Stimulated activated naive B cell treated with anti-CD40 and anti-IgM and Interleukin-4, amounts not matched to agents 10 μg/mL and 1 μg/mL and 100 μg/mL, for 72 hours (primary cell): ENCODE data around the gene FMO3.

ENCODE experiments used
- ATAC-seq, 2 donors: fragments of 150-1000 bp; cut with Tn5 transposase; replicated peaks; 2 replicates each; pipeline ENCODE4 v1.10.0; 2021; ENCODE audit warnings: moderate library complexity in 1 of 2
- DNase-seq: peaks from one replicate; pipeline ENCODE4 v3.0.0; 2021
- H3K27ac Mint-ChIP-seq: one replicate; pipeline ENCODE4 v1.8.0; 2022; ENCODE audit warnings: mild to moderate bottlenecking, mixed read lengths
- H3K27me3 Mint-ChIP-seq, 2 donors: one replicate each; pipeline ENCODE4 v1.8.0; 2022; ENCODE audit warnings: mixed read lengths in 2 of 2
- H3K36me3 Mint-ChIP-seq, 2 donors: one replicate each; pipeline ENCODE4 v1.8.0; 2022; ENCODE audit warnings: mixed read lengths in 2 of 2, mild to moderate bottlenecking in 1 of 2
- H3K4me1 Mint-ChIP-seq, 2 donors: one replicate each; pipeline ENCODE4 v1.8.0; 2022; ENCODE audit warnings: mixed read lengths in 2 of 2, mild to moderate bottlenecking in 1 of 2
- H3K4me3 Mint-ChIP-seq, 2 donors: one replicate each; pipeline ENCODE4 v1.8.0; 2022; ENCODE audit warnings: mild to moderate bottlenecking in 2 of 2, mixed read lengths in 2 of 2, moderate library complexity in 1 of 2
- H3K9me3 Mint-ChIP-seq, 2 donors: one replicate each; pipeline ENCODE4 v1.8.0; 2022; ENCODE audit warnings: mixed read lengths in 2 of 2, mild to moderate bottlenecking in 1 of 2

The FMO3 gene

GRCh38 chr1:171159148-171159547 is 68.4 kb downstream of the FMO3 start:
- no peak for ATAC-seq
- H3K9me3 Mint-ChIP-seq = no peaks in the 10 kb centered on the region
- no peaks in the 10 kb centered on the region for H3K27me3 Mint-ChIP-seq
- H3K27ac Mint-ChIP-seq = no peak overlapping the region
- no peaks in the 10 kb centered on the region for H3K36me3 Mint-ChIP-seq
- no peak overlapping the region for H3K4me3 Mint-ChIP-seq
- no peak for DNase-seq
- no peaks in the 10 kb centered on the region for H3K4me1 Mint-ChIP-seq

DNA sequence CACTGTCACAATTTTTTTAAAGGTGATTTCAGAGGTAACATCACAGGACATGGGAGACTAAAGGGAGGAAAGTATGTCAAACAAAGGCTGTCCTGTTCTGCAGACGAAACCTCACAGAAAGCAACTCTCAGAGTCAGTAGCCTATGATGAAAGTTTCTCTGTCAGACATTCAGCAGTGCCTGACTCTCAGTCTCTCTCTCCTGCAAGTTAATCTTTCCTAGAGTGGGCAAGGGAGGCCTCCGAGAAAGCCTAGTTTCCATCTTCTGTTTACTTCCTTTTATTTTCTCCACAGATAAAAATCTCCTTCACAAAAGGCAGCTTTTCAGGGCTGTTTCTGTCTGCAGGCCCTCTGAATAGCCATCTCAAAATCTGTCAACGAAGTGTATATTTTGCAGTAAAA is 69.5 kb downstream of the FMO3 start:
- Mint-ChIP-seq H3K9me3 (no peaks in the 10 kb centered on the region), H3K27ac (no peak overlapping the region)

DNA sequence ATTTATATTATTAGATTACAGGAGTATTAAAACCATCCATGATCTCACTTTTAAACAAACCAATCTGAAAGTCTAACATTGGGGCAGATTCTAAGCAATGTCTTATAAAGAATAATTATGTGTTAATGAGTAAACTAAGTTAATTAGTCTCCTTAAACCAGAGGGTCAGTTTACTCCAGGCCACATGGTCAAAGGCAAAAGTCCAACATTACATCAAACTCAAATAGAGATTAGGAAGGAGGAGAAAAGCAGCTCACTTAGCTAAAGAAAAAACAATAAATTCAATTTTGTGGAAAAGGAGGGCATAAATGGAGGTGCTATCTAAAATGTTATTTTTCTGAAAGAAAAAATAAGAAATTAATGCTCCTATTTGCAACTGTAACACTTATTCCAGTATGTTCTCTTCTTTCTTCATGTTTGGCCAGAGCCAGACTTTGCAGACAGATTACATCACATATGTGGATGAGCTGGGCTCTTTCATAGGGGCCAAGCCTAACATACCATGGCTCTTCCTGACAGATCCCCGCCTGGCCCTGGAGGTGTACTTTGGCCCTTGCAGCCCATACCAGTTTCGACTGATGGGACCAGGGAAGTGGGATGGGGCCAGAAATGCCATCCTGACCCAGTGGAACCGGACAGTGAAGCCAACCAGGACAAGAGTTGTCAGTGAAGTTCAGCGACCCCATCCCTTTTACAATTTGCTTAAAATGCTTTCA is 70.1 kb downstream of the FMO3 start:
- Mint-ChIP-seq H3K27ac (no peak overlapping the region), H3K4me3 (no peak overlapping the region), H3K36me3 (no peaks in the 10 kb centered on the region), H3K4me1 (no peaks in the 10 kb centered on the region), H3K27me3 (no peaks in the 10 kb centered on the region), H3K9me3 (no peaks in the 10 kb centered on the region)
- ATAC-seq = no peak
- DNase-seq = no peak

More for the DNA sequence above, 69.5 kb downstream of the FMO3 start:
- no peak for ATAC-seq
- no peak for DNase-seq
- Mint-ChIP-seq H3K4me3 (no peak overlapping the region), H3K4me1 (no peaks in the 10 kb centered on the region), H3K27me3 (no peaks in the 10 kb centered on the region), H3K36me3 (no peaks in the 10 kb centered on the region)

DNA sequence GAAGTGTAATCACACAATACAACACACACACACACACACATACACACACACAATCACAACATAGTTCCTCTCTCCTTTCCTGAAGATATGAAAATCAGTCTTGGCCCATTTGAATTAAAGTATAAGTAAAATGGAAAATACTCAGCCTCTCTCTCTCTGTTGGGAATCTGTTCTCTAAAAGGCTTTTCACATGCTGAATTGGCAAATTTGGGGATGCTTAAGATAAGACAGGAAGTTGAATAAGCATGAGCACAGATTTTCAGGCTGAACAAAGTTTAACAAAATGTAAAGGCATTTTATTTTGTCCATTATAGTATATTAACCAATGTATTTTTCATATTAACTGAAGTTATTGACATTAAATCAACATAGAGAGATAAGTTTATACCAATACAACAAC is 70.7 kb downstream of the FMO3 start:
- no peaks in the 10 kb centered on the region for H3K36me3 Mint-ChIP-seq
- H3K4me3 Mint-ChIP-seq = no peak overlapping the region
- DNase-seq (no peak), ATAC-seq (no peak)
- H3K4me1 Mint-ChIP-seq = no peaks in the 10 kb centered on the region
- no peak overlapping the region for H3K27ac Mint-ChIP-seq
- H3K9me3 Mint-ChIP-seq = no peaks in the 10 kb centered on the region
- H3K27me3 Mint-ChIP-seq = no peaks in the 10 kb centered on the region

DNA sequence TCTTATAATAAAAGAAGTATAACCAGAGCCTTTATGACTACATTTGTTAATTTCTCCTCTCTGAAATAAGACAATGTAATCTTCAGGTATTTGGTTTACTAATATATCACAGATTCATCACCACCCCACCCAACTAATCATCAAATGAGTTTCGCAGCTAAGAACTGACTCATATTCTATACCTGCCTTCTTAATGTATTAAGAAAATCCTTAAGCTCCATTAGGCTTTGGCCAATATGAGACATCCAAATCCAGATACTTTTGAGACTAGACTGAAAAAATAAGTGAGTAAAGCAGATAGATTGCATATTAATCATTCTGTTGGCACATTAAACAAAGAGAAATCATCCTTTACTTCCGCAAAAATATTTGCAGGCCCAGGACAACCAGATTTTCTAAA is 75.7 kb downstream of the FMO3 start:
- H3K36me3 Mint-ChIP-seq = peaks cover 0 to 4% of the 10 kb centered on the region in 2 donors
- ATAC-seq (no peak), DNase-seq (no peak)
- H3K4me1 Mint-ChIP-seq = no peaks in the 10 kb centered on the region
- no peak overlapping the region for H3K4me3 Mint-ChIP-seq
- H3K27me3 Mint-ChIP-seq = no peaks in the 10 kb centered on the region
- peaks cover 0 to 6% of the 10 kb centered on the region in 2 donors for H3K9me3 Mint-ChIP-seq
- H3K27ac Mint-ChIP-seq = no peak overlapping the region
